SK-N-DZ (cell line): ENCODE data around the gene COL6A3.
A peak's percentile ranks its signal among the peaks of the same experiment; 100 is the strongest.

Source experiments
- DNase-seq: peaks from one replicate; pipeline ENCODE4 v3.0.0-alpha.2; 2015; ENCODE audit warnings: low spot score

Gene COL6A3

DNA sequence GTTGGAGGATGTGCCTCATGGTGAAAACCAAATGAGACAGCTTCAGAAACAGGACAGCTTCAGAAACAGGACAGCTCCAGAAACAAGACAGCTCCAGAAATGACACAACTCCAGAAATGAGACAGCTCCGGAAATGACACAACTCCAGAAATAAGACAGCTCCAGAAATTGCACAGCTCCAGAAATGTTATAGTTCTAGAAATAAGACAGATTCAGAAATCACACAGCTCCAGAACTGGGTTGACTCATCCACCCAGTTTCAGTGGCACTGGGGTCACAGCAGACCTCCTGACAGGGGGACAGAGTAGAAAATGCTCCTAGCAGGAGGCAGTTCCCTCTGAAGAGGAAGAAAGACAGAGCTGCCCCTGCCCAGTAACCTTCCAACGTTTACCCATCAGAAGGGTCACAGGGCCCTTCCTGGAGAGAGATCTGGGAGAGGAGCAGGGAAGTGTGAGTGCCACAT, 26.9 kb upstream of the COL6A3 start:
- no peak for DNase-seq

DNA sequence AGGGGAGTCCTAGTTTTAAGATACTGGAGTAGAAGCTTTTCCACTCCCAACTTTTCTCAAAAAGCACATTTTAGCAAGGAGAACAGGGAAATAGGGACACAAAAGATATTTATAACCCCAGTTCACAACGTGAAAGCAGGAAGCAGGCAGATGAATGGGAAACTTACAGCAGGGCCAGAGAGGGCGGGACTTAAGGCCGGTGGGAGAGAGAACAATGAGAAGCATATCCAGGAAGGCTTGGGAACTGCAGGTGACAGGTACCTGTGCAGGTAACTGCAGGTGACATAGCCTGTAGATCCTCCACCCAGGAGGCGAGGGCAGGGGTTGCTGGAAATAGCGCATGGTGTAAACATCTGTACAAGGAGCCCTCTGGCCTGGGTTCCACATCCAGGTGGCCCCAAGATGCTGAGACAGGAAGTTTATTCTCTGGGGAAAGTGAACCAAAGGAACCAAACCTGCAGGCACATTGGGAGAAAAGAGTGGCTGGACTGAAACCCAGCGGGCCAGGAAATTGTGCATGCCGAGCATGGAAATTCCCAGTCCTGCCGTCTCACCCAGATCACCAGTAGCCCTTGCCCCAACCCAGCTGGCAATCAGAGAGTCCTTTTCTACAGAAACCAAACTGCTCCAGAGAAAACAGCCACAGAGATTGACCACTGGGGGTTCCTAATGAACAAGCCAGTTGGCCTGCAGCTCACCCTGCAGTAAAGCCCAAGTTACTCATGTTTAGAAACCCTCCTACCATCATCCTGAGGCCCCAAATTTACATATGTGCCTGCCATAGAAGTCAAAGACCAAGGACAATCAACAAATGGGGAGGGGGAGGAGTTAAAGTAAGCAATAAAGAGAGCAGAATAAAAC, 24.3 kb upstream of the COL6A3 start:
- no peak for DNase-seq

DNA sequence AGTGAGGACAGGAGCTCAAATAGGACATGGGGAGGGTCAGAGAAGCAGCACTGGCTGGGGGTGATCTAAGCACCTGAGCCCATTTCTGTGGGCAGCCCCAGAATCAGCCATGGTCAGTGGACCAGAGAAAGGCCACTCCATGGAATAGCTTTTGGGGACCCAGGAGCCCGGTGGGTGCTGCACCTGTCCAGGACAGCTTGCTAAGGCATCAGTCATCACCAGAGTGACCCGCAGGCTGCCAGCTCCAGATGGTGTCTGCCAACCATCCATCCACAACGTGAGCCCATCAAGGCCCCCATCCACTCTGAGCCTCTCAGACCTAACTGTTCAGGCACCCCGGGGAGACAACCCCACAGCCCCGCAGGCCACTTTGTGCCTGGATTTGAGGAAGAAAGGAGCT, 23.6 kb upstream of the COL6A3 start:
- DNase-seq = no peak

DNA sequence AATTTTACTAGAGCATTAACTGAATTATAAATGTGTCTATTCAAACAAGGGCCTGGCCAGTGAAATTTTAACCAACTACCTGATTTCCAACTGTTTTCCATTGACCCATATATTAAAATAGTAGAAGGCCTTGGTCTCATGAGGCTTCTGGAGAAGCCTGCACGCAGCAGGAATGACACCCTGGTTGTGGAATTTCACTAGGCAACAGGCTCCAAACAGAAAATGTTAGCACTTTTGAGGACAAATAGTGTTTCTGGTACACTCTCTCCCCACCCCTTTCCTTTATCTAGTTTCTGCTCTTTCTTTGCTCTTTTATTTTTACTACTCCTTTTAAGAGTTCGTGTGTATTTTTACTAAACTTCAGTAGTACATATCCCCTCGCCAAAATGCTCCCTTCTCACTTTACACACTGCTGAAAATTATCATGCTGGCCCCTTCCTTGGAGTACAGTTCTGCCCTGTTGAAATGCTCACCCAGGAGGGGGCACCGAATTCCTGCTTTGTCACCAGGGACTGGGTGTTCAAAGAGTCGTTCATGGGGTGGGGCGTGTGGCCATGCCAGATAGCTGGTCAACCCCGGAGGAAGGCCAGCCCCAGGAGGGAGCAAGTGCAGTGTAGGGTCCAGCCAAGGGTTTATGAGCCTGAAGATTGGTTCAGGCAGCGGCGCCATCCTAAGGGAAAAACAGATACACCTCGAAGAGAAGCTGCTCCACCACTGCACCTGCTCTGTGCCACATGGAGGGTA, 22.1 kb upstream of the COL6A3 start:
- DNase-seq = no peak

DNA sequence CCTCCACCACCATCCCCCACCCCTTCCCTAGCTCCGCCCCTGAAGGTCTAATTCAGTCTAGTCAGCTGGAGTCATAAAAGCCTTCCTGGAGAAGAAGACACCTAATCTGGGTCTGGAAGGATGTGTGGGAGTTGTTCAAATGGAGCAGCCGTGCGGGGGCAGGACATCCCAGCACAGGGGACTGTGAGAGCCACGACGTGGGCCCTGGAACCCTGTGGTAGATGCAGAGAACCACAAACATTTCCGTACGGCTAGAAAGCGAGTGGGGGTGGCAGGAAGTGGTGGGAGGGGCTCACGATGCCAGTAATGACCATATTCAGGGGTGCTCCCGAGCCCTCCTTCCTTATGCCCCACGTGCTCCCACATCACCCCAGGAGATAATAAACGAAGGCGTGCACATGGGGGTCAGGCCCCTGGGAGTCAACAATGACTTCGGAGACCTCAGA, 20.9 kb upstream of the COL6A3 start:
- no peak for DNase-seq

DNA sequence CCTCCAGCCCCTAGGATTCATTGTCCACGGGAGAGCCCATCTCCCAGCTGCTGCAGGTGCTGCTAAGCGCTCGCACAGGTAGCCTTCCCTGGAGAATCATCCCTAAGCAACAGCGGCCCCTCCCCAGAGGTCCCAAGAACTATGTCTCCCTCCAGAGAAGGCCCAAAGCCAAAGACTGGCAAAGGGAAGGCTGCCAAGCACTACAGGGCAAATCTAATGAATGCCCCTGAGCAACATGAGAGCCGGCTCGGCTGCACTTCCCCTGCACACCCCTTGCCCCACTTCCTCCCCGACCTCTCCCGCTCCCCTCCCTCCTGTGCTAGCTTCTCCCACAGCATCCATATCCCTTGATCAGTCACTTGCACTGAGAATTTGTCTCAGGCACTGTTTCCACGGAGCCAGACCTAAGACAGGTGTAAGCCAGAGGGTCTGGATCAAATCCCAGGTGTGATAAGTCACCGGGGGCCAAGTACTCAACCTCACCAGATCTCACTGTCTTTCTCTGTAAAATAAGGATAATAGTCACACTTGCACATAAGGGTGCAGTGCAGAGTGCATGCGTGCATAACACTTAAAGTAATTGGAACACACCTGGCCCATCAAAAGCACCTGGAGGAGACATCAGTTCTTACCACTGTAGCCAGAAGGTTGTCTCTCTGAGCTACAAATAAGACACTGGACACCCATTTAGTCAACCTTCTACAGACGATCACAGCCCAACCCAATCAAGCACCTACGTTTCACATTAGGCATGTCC, 20.1 kb upstream of the COL6A3 start:
- no peak for DNase-seq

DNA sequence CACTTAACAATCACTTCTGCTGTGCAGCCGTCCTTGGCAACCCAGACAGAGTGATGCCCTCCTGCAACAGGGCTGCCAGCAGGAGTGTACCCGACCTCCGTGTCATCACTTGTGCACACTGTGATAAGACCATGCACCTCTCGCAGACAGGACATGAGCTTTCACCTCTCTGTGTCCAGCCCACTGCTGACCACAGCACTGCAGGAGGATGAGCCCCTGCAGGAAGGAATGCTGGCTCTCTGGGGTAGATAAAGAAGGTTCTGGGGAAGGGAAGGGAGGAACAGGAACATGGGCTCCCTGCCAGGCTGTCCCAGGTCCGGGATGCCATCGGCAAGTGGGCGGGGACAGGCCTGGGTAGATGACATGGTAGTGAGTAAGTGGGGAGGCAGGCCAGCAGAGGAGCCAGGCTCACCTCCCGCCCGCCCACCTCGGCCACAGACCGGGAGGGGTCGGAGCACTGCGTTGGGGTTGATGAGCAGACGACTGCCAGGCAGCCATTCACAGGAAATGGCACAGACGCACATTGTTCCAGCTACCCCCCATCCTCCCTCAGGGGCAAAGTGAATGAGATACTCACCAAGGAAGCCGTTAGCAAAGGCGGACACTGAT, 18.6 kb upstream of the COL6A3 start:
- no peak for DNase-seq

DNA sequence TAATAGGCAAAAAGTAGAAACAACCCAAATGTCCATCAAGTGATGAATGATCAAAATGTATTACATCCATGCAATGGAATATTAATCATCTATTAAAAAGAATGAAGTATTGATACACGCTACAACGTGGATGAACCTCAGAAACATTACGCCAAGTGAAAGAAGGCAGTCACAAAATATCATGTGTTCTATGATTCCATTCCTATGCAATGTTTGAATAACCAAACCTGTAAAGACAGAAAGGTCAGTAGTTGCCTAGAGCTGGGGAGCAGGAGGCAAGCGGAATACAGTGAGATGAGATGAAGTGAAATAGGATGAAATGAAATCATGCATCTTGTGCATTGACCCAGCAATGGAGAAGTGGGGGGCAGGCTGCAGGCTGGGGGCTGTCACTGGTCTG, 17.9 kb upstream of the COL6A3 start:
- DNase-seq = no peak

DNA sequence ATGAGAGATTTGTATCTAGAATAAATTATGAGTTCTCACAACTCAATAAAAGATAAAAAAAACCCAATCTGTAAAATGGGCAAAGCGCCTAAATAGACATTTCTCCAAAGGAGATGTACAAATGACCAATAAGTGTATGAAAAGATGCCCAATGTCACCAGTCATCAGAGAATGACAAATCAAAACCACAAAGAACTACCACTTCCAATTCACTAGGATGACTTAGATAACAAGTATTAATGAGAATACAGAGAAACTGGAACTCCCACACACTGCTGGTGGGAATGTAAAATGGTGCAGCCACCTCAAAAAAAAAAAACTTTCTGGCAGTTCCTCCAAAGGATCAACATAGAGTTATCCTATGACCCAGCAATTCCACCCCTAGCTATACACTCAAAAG, 17.4 kb upstream of the COL6A3 start:
- no peak for DNase-seq

DNA sequence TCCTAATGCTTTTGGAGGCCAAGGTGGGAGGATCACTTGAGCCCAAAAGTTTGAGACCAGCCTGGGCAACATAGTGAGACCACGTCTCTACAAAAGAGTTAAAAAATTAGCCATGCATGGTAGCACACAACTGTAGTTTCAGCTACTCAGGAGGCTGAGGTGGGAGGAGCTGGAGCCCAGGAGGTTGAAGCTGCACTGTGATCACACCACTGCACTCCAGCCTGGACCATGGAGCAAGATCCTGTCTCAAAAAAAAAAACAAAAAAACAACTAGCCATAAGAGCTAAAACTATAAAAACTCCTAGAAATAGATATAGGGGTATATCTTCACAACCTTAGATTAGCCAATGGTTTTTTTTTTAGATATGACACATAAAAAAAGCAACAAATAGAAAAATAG, 16.9 kb upstream of the COL6A3 start:
- DNase-seq = no peak

DNA sequence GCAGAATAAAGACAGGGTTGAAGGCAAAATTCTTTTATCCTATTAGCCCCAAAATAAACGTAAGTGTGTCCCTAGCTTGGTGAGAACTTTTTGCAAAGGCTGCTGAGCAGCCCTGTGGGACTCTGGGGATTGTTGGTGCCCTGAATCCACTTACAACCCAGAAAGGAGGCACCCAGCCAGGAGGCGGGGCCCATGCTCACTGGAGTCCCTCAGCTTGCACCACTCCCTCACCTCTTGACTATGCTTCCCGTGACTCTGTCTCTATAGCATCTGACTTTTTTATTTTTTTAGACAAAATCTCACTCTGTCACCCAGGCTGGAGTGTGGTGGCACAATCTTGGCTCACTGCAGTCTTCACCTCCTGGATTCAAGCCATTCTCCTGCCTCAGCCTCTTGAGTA, 15.8 kb upstream of the COL6A3 start:
- no peak for DNase-seq

DNA sequence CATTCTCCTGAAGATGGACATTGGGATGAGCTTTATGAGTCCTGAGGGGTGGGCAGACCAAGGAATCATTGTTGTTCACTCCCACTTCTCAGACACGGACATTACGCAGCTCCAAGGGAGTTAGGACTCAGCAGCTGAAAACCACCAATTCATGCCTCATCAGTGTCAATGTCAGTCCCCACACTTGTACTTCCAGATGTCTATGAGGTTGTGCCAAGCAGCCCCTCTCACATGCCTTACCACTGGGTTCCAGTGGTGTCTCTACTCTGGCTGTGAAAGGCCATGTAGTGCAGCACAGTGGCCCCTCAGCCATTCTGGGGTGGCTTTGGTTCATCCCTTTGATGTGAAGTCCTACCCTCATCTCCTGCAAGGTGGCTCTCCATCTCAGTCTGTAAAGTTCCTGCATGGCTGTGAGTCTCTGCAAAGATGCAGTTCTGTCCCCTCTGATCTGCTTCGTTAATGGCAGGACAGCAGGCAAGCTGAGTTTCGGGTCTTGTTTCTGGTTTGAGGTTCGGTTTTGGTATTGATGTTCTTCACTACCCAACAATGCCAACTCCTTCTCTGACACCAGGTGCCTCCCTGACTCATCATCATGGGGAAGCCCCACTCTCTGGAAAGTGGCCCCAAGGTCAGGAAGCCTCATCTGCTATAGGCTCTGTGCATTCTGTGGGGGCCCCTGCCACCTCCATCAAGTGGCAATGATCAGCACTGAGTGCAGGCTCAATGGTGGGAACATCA, 14.0 kb upstream of the COL6A3 start:
- DNase-seq = no peak

DNA sequence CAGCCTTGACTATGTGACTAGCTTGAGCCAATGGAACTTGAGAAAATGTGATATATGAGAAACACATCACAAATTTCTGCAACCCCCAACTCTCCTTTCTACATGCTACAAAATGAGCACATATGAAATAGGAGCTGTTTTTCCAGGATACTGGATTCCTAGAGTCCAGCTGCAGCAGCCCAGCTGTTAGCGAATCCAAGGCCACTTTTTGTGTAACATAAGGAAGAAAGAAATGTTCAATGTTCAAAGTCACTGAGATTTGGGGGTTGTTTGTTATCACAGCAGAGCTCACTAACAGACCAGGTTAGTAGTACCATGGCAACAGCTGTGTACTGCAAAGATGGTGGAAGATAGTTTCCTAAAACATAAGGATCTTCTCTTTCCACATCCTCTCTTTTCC, 12.6 kb upstream of the COL6A3 start:
- DNase-seq = no peak

DNA sequence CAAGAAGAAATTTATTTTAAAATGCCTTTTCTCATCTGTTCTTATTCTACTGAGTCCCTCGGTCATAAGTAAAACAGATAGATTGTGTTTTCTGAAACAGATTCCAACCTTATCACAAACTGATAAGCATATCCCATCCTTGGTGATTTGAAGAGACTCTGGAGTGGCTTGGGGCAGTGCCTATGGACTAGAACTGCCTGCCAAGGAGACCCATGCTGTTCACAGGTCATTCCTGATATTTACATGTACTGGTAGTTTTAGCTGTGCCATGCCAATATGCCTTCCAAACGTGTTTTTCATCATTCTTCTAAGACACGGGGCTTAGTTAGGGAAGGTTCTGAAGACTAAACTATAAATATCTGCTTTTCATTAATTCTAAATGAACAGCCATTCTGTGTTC, 11.4 kb upstream of the COL6A3 start:
- no peak for DNase-seq

DNA sequence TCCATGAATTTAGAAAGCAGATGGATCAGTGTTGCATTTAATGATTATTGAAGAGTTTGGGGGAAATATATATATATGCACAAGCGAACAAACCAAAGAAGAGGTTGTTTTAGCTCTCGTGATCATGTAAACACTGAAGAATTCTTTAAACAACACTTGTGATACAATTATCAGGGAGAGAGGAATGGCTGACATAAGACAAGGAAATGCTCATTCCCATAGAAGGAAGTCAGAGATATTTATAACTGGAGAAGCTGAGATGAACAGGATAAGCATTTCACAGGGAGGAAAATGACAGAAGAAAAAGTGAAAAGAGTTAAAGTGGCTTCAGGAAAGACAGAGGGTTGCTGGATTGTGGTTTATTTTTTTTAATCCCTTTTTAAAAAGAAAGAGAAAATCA, 10.6 kb upstream of the COL6A3 start:
- no peak for DNase-seq

DNA sequence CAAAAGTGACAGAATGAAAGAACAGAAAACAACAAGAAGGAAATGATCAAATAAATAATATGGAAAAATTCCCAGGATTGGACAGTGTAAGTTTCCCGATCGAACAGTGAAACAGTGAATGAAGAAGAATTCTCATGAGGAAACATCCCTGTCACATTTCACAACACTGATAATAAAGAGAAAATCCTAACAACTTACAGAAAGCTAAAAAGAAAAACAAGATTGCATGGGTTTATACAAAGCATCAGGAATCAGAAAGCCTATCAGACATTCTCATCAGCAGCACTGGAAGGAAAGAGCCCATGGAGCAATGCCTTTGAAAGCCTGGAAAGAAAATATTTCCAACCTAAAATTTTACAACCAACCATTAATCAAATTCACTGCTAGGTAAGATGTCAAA, 9.9 kb upstream of the COL6A3 start:
- DNase-seq = no peak

DNA sequence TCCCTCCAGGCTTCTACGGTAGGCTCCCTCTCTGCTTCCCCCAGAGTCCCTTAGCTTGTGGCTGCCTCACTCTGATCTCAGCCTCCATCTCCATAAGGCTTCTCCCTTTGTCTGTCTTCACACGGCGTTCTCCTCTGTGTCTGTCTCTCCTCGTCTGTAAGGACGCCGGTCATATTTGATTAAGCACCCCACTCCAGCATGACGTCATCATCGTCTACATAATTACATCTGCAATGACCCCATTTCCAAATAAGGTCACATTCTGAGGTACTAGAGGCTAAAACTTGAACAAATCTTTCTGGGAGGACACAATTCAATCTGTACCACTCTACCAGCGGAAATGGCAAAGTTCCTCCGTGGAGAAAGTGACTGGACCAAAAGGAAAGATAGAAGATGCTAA, 8.3 kb upstream of the COL6A3 start:
- DNase-seq = peak; percentile 80

DNA sequence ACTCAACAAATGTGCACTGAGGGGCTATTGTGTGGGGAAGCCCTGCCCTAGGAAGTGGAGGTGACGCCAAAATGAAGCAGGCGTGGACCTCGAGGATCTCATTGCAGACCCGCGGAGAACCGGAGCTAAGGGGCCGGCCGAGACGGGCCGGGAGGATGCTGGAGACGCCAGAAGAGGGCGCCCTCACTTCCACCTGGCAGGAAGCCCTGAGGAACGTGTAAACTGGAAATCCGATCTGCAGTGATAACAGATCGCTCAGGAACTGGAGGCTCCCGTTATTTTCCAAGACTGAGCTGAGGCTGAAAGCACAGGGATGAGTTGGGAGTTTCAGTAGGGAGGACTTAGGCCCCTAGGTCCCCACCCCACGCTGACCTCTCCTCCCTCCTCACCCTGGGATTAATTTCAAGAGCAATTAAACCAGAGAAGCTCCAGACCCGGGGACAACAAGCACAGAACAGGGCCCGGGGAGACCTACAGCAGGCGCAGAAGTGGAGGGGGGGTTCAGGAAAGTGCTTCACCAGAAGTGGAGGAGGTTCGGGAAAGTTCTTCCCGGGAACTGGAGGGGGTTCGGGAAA, 7.7 kb upstream of the COL6A3 start:
- DNase-seq = peak; percentile 84

DNA sequence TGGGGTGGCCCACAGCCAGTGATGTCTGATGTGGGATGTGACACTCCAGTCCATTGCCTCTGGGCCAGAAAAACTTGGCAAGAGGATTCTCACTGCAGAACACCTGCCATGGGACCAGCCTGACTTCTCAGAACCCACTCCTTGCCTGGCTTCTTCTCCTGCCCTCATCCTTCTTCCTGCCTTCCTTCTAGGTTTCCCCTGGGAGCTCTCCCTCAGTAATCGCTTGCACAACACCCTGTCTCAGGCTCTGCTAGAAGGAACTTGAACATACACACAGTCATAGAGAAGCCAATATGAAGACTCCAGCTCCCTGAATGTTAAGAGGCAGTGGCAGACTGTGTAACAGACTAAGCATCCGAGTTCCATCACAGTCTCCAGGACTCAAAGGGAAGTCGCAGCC, 4.3 kb upstream of the COL6A3 start:
- DNase-seq = no peak

DNA sequence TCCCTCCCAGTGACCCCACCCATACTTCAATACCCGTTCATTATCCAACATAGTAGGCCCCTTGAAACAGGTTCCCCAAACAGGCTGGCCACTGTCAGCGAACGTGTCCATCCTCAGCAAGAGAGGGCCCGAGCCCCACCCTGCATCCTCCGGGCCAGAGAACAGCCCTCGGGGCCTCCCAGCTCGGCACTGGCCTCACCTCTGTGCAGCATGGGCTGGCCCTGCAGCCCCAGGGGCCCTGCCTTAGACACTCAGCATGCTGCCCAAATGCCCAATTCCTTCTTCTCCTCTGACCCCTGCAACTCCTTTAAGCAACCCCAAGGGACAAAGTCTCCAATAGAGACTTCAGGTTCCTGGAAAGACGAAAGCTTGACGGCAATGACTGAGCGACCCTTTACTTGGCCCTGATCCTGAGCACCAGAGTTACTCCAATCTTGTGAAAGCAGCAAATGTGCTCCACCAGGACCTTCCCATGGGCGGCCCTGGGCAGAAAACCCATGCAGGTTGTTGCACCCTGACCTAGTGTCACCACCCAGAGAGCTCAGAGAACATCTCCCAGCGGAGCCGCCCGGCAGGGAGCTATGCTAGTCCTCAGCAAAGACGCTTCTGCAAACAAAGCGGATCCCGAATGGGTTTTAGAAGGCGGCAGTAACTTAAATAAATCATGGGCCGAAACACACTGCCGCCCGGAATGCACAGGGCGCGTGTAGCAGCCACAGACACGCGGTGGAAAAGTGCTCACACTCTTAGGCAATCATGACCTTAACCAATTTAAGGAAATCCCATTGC, 782 bp downstream of the COL6A3 start:
- DNase-seq = no peak
